Measurements from ENCODE around the gene MAMDC2. TPM values are rescaled to one million over a fixed set of nuclear protein-coding genes. Genes with fewer than 3 reads are reported as not detected.

Gene MAMDC2
- total RNA-seq, 1 experiment from 2014 or later: 2.7 TPM

- Histone ChIP-seq H4K20me1 (ENCODE audit: insufficient read depth) (no peaks in the 10 kb centered on the region), H3K4me1 (replicated peaks; ENCODE audit: insufficient read depth) (no peaks in the 10 kb centered on the region), H3K27ac (no peak overlapping the region), H3K9me2 (ENCODE audit: insufficient read depth) (no peaks in the 10 kb centered on the region), H3F3A (ENCODE audit: insufficient read depth, low read depth) (no peaks in the 10 kb centered on the region), H3K79me2 (ENCODE audit: low read depth) (no peaks in the 10 kb centered on the region), H2AFZ (no peak overlapping the region), H3K27me3 (ENCODE audit: insufficient read depth, low read depth) (no peaks in the 10 kb centered on the region), H3K9me3 (ENCODE audit: insufficient read depth, low read depth) (no peaks in the 10 kb centered on the region), H3K4me3 (no peak overlapping the region), H3K4me2 (no peak overlapping the region), H3K36me3 (ENCODE audit: low read depth) (no peaks in the 10 kb centered on the region)
- BruUV-seq (replicated peaks): no TSS peak
- POLR2A ChIA-PET (ENCODE audit: unreplicated experiment): no interaction called here
- intact Hi-C loops (cut with micrococcal nuclease; ENCODE audit: unreplicated experiment): loop anchor here (10.0 kb wide), 1 partner anchor 78 kb away; no protein-coding TSS in a partner anchor
- no peak for DNase-seq
- CTCF ChIA-PET: no interaction called here
- TF ChIP-seq, protein P1, sequence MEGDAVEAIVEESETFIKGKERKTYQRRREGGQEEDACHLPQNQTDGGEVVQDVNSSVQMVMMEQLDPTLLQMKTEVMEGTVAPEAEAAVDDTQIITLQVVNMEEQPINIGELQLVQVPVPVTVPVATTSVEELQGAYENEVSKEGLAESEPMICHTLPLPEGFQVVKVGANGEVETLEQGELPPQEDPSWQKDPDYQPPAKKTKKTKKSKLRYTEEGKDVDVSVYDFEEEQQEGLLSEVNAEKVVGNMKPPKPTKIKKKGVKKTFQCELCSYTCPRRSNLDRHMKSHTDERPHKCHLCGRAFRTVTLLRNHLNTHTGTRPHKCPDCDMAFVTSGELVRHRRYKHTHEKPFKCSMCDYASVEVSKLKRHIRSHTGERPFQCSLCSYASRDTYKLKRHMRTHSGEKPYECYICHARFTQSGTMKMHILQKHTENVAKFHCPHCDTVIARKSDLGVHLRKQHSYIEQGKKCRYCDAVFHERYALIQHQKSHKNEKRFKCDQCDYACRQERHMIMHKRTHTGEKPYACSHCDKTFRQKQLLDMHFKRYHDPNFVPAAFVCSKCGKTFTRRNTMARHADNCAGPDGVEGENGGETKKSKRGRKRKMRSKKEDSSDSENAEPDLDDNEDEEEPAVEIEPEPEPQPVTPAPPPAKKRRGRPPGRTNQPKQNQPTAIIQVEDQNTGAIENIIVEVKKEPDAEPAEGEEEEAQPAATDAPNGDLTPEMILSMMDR (conservative IDR thresholded peaks at IDR 0.05): no peak
- no peak for TF ChIP-seq EZH2 (IDR thresholded peaks at IDR 0.05; ENCODE audit: low read depth)
Measured at GRCh38 chr9:70136632-70137031, 93.0 kb downstream of the MAMDC2 start.

GRCh38 chr9:70137577-70137976 lies 93.9 kb downstream of the MAMDC2 start:
- Histone ChIP-seq H3K4me1 (replicated peaks; ENCODE audit: insufficient read depth) (no peaks in the 10 kb centered on the region), H3K9me2 (ENCODE audit: insufficient read depth) (no peaks in the 10 kb centered on the region), H2AFZ (no peak overlapping the region), H3K27ac (no peak overlapping the region), H3K9me3 (ENCODE audit: insufficient read depth, low read depth) (no peaks in the 10 kb centered on the region), H3K4me2 (no peak overlapping the region), H3F3A (ENCODE audit: insufficient read depth, low read depth) (no peaks in the 10 kb centered on the region), H3K4me3 (no peak overlapping the region), H3K27me3 (ENCODE audit: insufficient read depth, low read depth) (no peaks in the 10 kb centered on the region), H3K79me2 (ENCODE audit: low read depth) (no peaks in the 10 kb centered on the region), H3K36me3 (ENCODE audit: low read depth) (no peaks in the 10 kb centered on the region), H4K20me1 (ENCODE audit: insufficient read depth) (no peaks in the 10 kb centered on the region)
- CTCF ChIA-PET: no interaction called here
- intact Hi-C loops (cut with micrococcal nuclease; ENCODE audit: unreplicated experiment): loop anchor here (10.0 kb wide), 1 partner anchor 77 kb away; no protein-coding TSS in a partner anchor
- TF ChIP-seq EZH2 (IDR thresholded peaks at IDR 0.05; ENCODE audit: low read depth): no peak
- TF ChIP-seq, protein P1 (conservative IDR thresholded peaks at IDR 0.05): no peak
- DNase-seq: no peak
- POLR2A ChIA-PET (ENCODE audit: unreplicated experiment): interaction anchor here (0.7 kb wide), 1 partner anchor 1058 kb away, joined by 3 read pairs; no protein-coding TSS in a partner anchor
- no TSS peak for BruUV-seq (replicated peaks)

DNA sequence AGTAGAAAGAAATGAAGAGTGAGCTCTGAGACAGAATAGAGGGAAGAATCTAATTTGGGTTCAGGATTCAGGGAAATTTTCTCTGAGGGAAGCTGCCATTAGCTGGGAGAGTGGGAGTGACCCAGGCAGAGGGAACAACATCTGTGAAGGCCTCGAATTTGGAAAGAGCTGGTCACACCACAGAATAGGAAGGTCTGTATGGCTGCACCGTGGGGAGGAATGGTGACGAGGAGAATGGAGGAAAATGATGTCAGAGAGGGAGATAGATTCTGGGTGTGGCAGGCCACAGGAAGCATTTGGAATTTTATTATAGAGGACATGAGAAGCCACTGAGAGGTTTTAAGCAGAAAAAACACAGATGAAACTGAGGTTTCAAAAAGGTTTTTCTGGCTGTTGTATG lies 98.5 kb downstream of the MAMDC2 start:
- ChIA-PET POLR2A (ENCODE audit: unreplicated experiment) (no interaction called here), CTCF (no interaction called here)
- H3K4me3 ChIP-seq: no peak overlapping the region
- no peak overlapping the region for H3K27ac ChIP-seq
- H3F3A ChIP-seq (ENCODE audit: insufficient read depth, low read depth): no peaks in the 10 kb centered on the region
- no TSS peak for BruUV-seq (replicated peaks)
- no peaks in the 10 kb centered on the region; the same call in 1 of the 2 replicates for H3K9me2 ChIP-seq (ENCODE audit: insufficient read depth)
- intact Hi-C loops (cut with micrococcal nuclease; ENCODE audit: unreplicated experiment): no loop called here
- H3K79me2 ChIP-seq (ENCODE audit: low read depth): no peaks in the 10 kb centered on the region
- DNase-seq: no peak
- H4K20me1 ChIP-seq (ENCODE audit: insufficient read depth): no peaks in the 10 kb centered on the region
- H3K4me2 ChIP-seq: no peak overlapping the region
- H3K4me1 ChIP-seq (replicated peaks; ENCODE audit: insufficient read depth): no peaks in the 10 kb centered on the region
- H2AFZ ChIP-seq: no peak overlapping the region
- no peaks in the 10 kb centered on the region for H3K9me3 ChIP-seq (ENCODE audit: insufficient read depth, low read depth)
- H3K27me3 ChIP-seq (ENCODE audit: insufficient read depth, low read depth): no peaks in the 10 kb centered on the region
- TF ChIP-seq EZH2 (IDR thresholded peaks at IDR 0.05; ENCODE audit: low read depth): no peak
- TF ChIP-seq, protein P1 (conservative IDR thresholded peaks at IDR 0.05): no peak
- no peaks in the 10 kb centered on the region for H3K36me3 ChIP-seq (ENCODE audit: low read depth)

All from PC-9 (cell line).